HG02840 (cell line): ENCODE data around the gene RIBC1.
A peak's percentile ranks its signal among the peaks of the same experiment; 100 is the strongest.
"Not testable (repeated sequence)": the region's sequence is repeated elsewhere in the genome, so short reads cannot be mapped to it uniquely, and the experiment has no call there.

Experiments used
- ATAC-seq: cut with Tn5 transposase; IDR thresholded peaks from one replicate; pipeline ENCODE4 v1.9.1; 2021; ENCODE audit warnings: mild to moderate bottlenecking, moderate library complexity, moderate number of reproducible peaks; ENCODE audit not compliant: unreplicated experiment, low FRiP score

The RIBC1 gene

GRCh38 chrX:53433651-53434639 lies 11.3 kb downstream of the RIBC1 start, which contains the start of gene HSD17B10:
Gene HSD17B10 (minus strand): TSS chrX:53434370. CDS start chrX:53434345, 25 bp downstream.
- ATAC-seq, result no peak

GRCh38 chrX:53435997-53436396 lies 13.3 kb downstream of the RIBC1 start:
- ATAC-seq, result no peak

DNA sequence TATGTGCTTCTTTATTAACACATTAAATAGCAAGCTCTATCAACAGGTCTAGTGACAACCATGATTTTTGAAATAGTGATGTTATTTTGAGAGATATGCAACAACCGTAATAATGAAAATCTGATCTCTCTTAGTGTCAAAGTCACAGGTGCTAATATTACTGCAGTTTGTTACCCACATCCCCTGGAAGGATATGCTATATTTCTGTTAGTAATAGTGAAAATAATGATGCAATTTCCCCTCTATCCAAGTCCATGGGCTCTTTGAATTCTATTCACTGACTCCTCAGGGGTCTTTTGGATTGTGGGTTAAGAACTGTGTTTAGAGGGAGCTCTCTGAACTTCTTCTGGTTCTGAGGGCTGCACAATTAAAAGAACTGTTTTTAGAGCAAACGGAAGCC lies 14.5 kb downstream of the RIBC1 start:
- no peak for ATAC-seq

- no peak for ATAC-seq
These were observed 15.6 kb downstream of the RIBC1 start for GRCh38 chrX:53438174-53438831.

GRCh38 chrX:53438832-53439230 lies 16.2 kb downstream of the RIBC1 start:
- no peak for ATAC-seq

GRCh38 chrX:53440101-53440500 lies 17.4 kb downstream of the RIBC1 start:
- no peak for ATAC-seq

- ATAC-seq, result no peak
These were observed 18.2 kb downstream of the RIBC1 start for GRCh38 chrX:53440621-53441517.

- ATAC-seq, result peak; percentile 72
These were observed 19.1 kb downstream of the RIBC1 start for GRCh38 chrX:53441531-53442321.

- ATAC-seq, result no peak
These were observed 19.6 kb downstream of the RIBC1 start for GRCh38 chrX:53442322-53442631.

DNA sequence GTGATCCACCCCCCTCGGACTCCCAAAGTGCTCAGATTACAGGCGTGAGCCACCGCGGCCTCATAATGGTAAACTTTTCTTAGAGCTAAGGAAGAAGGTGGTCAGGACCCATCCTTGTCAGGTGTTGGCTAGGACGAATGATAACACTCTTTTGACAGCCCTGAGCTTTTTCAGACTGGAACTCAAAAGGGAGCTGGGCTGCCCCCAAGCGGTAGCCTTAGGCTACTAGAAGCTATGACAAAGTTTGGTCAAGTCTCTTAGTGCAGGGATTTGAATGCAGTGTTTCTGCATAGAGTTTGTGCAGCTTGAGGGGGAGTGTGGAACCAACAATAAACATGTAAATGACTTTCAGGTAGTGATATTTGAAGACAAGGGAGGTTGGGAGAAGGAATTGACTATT lies 23.3 kb downstream of the RIBC1 start:
- ATAC-seq, result no peak

DNA sequence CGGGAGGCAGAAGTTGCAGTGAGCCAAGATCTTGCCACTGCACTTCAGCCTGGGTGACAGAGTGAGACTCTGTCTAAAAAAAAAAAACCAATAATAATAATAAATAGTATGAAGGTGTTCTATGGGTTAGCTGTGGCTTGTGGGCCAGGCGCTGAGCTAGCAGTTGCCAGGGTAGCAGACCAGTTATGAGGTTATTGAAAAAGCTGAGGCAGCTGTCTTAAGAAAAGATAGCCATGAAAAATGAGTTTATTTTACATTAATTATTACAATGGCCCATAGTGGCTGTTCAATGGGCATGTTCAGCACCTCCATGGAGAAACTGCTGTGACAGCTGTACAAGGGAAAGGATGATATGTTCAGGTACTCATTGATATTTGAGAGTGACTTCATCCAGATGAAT lies 24.8 kb downstream of the RIBC1 start:
- ATAC-seq, result no peak

GRCh38 chrX:53449632-53450031 lies 27.0 kb downstream of the RIBC1 start:
- no peak for ATAC-seq

DNA sequence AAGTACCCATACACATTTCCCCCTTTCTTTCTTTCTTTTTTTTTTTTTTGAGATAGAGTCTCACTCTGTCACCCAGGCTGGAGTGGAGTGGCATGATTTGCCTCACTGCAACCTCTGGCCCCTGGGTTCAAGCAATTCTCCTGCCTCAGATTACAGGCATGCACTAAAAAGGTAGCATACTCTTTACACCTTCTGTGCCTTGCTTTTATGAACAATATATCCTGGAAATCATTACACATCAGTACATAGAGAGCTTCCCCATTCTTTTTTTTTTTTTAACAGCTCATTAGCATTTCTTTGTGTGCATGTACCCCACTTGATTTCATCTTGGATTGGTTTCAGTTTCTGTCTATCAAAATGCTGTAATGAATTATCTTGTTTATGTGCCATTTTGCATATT lies 30.1 kb downstream of the RIBC1 start:
- ATAC-seq, result no peak

DNA sequence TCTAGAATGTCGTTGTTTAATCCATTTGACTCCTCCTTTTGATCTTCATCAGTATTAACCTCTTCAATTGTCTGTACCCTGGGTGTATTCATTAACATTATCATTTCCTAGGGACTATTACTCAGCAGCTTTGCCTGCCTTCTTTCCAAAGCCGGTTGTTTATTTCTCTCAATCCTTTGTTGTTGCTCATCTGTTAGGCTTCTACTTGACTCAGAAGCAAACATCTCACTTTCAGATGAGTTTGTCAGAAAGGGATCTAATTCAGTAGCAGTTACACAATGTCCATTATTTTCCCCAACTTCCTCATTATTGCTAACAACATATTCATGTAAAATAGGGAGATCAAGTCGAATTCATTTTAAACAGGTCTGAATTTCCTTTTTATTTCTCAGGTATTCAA lies 33.6 kb downstream of the RIBC1 start:
- ATAC-seq, result no peak

GRCh38 chrX:53458082-53458481 lies 35.4 kb downstream of the RIBC1 start:
- no peak for ATAC-seq

- not testable (repeated sequence) for ATAC-seq
These were observed 46.0 kb downstream of the RIBC1 start for GRCh38 chrX:53468659-53469058.

DNA sequence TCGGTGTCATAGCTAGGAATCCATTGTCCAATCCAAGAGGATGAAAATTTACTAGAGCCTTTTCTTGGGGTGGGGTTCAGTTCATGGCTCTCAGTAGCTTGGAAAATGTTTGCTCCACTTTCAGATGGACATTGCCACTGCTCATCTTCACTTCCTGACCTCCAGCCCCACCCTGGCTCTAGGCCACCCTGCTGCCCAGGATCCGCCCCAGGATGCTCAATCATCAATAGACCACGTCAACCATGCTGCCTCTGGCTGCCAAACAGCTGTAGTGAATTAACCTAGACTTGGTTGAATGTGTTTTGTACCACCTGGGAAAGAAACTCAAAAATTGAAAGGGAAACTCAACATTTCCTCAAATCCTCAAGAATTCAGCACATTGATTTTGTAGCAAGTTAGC lies 48.7 kb downstream of the RIBC1 start:
- ATAC-seq, result no peak

DNA sequence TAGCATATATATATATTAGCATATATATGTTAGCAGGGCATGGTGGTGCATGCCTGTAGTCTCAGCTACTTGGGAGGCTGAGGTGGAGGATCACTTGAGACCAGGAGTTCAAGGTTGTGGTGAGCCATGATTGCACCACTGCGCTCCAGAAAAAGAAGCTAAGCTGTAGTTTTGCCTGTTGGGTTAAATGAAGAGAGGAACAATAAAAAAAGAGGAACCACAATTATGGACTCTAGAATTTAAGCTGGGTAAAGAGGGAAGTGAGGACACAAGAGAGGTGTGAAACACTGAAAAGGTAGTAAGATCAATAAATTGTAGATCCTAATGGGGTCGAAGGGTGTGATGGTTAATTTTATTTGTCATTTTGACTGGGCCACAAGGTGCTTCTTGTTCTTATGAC lies 52.0 kb downstream of the RIBC1 start:
- no peak for ATAC-seq

DNA sequence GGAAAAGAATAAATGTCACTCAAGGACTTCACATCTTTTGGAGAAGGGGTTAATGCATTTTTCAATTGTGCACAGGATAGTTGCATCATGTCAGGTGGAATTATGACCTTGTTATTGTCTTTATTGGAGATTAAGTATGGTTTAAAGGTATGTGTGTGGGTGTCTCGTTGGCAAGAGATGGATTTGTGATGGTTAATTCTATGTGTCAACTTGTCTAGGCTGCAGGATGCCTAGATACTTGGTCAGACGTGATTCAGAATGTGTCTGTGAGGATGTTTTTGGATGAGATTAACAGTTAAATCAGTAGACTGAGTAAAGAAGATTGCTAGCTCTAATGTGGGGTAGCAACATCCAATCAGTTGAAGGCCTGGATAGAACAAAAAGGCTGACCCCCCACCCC lies 53.7 kb downstream of the RIBC1 start:
- ATAC-seq, result no peak

- ATAC-seq, result no peak
These were observed 56.6 kb downstream of the RIBC1 start for GRCh38 chrX:53479301-53479700.
